SJCRH30 (cell line): ENCODE measurements around the gene UBE2F. TPM values are rescaled to one million over a fixed set of nuclear protein-coding genes. Genes with fewer than 3 reads are reported as not detected.
A peak's percentile ranks its signal among the peaks of the same experiment; 100 is the strongest.
"Not testable (repeated sequence)": the region's sequence is repeated elsewhere in the genome, so short reads cannot be mapped to it uniquely, and the experiment has no call there.

ENCODE experiments used
- DNase-seq, 2 experiments: peaks; one replicate each; pipeline ENCODE4 v3.0.0-alpha.2; 2015 to 2020
- H3K27ac ChIP-seq: fragments of 250-450 bp; sonication (Bioruptor Pico); 2 replicates; pipeline ENCODE4 v1.5.1; 2020; ENCODE audit warnings: mild to moderate bottlenecking, moderate library complexity
- H3K27me3 ChIP-seq: fragments of 250-450 bp; sonication (Bioruptor Pico); 2 replicates; pipeline ENCODE4 v1.5.1; 2020; ENCODE audit warnings: mild to moderate bottlenecking, moderate library complexity
- H3K36me3 ChIP-seq: fragments of 250-450 bp; sonication (Bioruptor Pico); 2 replicates; pipeline ENCODE4 v1.5.1; 2020; ENCODE audit warnings: mild to moderate bottlenecking, moderate library complexity
- H3K4me1 ChIP-seq: fragments of 250-450 bp; sonication (Bioruptor Pico); 2 replicates; pipeline ENCODE4 v1.5.1; 2020; ENCODE audit warnings: mild to moderate bottlenecking, moderate library complexity
- H3K4me3 ChIP-seq: fragments of 250-450 bp; sonication (Bioruptor Pico); 2 replicates; pipeline ENCODE4 v1.5.1; 2020; ENCODE audit warnings: mild to moderate bottlenecking, moderate library complexity
- H3K9me3 ChIP-seq: fragments of 250-450 bp; sonication (Bioruptor Pico); replicated peaks from 2 replicates; pipeline ENCODE4 v1.5.1; 2020; ENCODE audit warnings: mild to moderate bottlenecking, moderate library complexity
- total RNA-seq: library from RNA; depleted of rRNA; stranded (reverse); fragments of >200 nt; shearing (Covaris generic); gene quantifications from 2 replicates; pipeline ENCODE4 v1.2.3, GENCODE V29; 2014

UBE2F gene
- total RNA-seq, 1 experiment from 2014 or later, result 50.5 TPM

DNA sequence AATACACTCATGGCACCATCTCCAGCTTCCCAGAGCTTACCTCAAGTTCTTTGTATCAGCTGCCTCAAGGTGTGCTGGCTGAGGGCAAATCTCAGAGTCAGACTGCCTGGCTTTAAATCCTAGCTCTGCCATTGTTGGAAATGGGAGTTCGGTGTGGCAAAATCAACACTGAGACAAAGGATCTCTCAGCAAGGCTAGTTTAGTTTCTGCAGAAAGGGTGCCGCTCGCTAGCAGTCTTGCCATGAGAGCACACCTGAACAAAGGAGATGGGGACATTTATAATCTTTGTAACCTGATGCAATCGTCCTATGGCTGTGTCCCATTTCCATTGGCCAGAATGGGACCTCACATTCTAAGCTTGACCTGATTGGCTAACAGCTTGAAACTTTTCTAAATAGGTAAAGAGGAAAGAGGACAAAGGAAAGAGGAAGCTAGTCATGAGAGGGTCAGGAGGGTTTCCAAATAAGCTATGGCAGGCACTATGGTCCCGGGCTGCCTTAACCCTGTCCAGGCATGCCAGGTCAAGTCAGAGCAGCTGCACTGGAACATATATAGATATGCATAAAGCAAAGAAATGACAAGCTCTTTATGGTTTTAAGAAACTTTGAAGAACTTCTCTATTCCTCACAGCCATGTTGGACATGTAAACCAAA lies 4.3 kb upstream of the UBE2F start:
- no peaks in the 10 kb centered on the region; the same call in 1 of the 2 replicates for H3K4me1 ChIP-seq
- no peak overlapping the region for H3K4me3 ChIP-seq
- no peak overlapping the region for H3K27ac ChIP-seq
- DNase-seq, result no peak
- H3K9me3 ChIP-seq, result no peaks in the 10 kb centered on the region
- H3K27me3 ChIP-seq, result no peaks in the 10 kb centered on the region
- H3K36me3 ChIP-seq, result no peaks in the 10 kb centered on the region

DNA sequence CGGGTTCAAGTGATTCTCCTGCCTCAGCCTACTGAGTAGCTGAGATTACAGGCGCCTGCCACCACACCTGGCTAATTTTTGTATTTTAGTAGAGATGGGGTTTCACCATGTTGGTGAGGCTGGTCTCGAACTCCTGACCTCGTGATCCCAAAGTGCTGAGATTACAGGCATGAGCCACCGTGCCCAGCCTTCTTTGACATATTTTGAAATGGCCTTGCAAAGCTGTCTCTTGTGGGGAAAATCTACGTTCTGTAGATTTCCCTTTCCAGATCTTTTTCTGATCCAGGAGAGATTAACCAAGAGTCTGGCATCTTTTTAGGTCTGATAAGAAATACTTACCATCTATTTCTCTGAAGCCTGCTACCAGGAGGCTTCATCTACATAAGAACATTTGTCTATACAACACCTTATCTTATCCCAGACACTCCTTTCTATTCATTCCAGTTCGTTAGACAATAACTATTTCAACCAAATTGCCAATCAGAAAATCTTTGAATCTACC lies 3.3 kb upstream of the UBE2F start:
- not testable (repeated sequence) for H3K27ac ChIP-seq, DNase-seq, H3K27me3 ChIP-seq, H3K9me3 ChIP-seq, H3K4me3 ChIP-seq, H3K36me3 ChIP-seq, H3K4me1 ChIP-seq

DNA sequence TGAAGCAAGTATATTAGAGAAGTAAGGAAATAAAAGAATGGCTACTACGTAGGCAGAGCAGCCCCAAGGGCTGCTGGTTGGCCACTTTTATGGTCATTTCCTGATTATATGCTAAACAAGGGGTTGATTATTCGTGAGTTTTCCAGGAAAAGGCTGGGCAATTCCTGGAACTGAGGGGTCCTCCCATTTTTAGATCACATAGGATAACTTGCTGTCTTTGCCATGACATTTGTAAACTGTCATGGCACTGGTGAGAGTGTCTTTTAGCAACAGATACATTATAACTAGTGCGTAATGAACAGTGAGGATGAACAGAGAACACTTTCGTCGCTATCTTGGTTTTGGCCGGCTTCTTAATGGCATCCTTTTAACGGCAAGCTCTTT lies 2.6 kb upstream of the UBE2F start:
- H3K9me3 ChIP-seq, result no peaks in the 10 kb centered on the region
- peaks cover 4% of the 10 kb centered on the region; the same call in 1 of the 2 replicates for H3K4me1 ChIP-seq
- H3K4me3 ChIP-seq, result no peak overlapping the region
- H3K27me3 ChIP-seq, result no peaks in the 10 kb centered on the region
- DNase-seq, result no peak
- H3K27ac ChIP-seq, result no peak overlapping the region
- no peaks in the 10 kb centered on the region for H3K36me3 ChIP-seq

DNA sequence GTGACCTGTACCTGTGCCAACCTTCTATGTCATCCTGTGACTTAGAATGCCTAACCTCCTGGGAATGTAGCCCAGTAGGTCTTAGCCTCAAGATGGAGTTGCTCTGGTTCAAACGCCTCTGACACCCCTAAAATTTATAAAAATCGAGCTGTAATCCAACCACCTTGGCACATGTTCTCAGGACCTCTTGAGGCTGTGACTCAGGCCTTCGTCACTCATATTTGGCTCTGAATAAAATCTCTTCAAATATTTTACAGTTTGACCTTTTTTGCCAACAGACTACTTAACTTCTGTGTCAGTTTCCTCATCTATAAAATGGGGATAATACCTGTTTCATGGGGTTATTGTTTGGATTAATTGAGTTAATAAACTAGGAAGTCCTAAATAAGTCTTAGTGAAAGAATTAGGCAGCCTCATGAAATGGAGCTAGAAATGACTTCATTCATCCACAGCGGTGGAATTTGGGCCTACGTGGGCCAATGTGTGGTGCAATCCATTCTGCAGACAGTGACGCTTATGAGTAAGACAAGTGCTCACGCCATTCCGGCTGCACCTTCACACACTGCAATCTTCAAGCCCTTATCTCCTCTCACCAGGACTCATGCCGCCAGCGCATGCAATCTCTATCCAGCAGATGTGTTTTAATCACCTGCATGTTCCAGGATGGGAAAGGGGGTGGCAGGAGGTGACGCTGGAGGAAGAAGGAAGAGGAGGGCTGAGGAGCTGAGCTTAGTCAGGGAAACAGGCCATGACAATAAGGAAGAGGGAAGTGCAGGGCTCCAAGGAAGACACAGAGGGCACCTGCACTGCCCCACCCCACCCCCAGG lies 2.0 kb upstream of the UBE2F start:
- no peaks in the 10 kb centered on the region for H3K36me3 ChIP-seq
- H3K4me3 ChIP-seq, result no peak overlapping the region
- DNase-seq, result no peak
- H3K4me1 ChIP-seq, result peaks cover 4% of the 10 kb centered on the region; the same call in 1 of the 2 replicates
- H3K27ac ChIP-seq, result no peak overlapping the region
- no peaks in the 10 kb centered on the region for H3K9me3 ChIP-seq
- no peaks in the 10 kb centered on the region for H3K27me3 ChIP-seq

DNA sequence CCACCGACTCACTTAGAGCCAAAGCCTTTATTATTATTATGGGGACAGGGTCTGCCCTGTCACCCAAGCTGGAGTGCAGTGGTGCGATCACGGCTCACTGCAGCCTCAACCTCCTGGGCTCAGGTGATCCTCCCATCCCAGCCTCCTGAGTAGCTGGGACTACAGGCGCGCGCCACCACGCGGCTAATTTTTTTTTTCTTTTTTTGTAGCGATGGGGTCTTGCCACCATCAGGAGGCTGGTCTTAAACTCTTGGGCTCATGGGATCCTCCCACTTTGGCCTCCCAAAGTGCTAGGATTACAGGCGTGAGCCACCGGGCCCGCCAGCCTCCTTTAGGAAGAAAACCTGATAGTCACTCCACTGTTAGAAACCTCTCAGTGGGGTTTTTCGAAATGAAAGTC lies 970 bp upstream of the UBE2F start:
- H3K4me3 ChIP-seq, H3K4me1 ChIP-seq, H3K27ac ChIP-seq, H3K36me3 ChIP-seq, H3K27me3 ChIP-seq, DNase-seq, H3K9me3 ChIP-seq: not testable (repeated sequence)

DNA sequence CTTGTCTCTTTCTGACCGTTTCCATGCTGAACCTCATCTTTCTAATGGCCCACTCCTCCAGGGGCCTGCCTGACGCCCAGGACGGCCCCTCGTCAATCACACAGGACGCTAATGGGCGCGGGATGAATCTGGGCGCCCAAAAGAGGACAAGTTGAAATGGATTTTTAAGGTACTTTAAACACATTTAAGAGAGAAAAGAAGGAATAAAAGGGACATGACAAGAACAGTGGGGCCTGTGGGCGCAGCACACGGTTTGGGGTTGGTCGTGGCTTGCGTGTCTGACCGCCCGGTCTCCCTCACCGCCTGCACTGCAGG lies 607 bp upstream of the UBE2F start:
- H3K4me3 ChIP-seq, result peak overlapping the region; percentile 60
- peaks cover 4% of the 10 kb centered on the region; the same call in 1 of the 2 replicates for H3K4me1 ChIP-seq
- no peaks in the 10 kb centered on the region for H3K36me3 ChIP-seq
- no peak overlapping the region for H3K27ac ChIP-seq
- DNase-seq, result no peak
- no peaks in the 10 kb centered on the region for H3K9me3 ChIP-seq
- no peaks in the 10 kb centered on the region for H3K27me3 ChIP-seq

DNA sequence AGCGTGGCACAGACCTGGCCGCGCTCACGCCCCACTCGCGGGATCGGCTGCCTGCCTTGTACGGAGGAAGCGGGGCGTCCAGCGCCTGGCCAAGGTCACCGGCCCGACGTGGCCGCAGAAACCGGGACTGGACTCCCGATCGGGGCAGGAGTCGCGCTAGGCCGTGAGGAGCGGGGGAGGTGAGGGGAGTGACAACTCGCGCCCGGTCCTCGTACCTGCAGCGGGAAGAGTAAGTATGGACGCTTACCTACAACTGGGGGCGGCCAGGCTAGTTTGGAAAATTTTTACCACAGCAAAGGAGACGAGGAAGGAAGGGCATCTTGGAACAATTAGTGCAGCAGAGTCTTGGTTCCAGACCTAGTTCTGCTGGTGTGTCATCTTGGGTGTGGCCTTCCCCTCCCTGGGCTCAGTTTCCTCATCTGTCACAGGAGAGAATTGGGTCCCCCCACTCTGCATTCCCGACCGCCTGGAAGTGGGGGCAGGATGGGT lies 693 bp downstream of the UBE2F start:
- Histone ChIP-seq H3K27me3 (no peaks in the 10 kb centered on the region), H3K9me3 (no peaks in the 10 kb centered on the region), H3K36me3 (no peaks in the 10 kb centered on the region), H3K4me3 (peak overlapping the region; percentile 60), H3K27ac (no peak overlapping the region), H3K4me1 (peaks cover 4% of the 10 kb centered on the region; the same call in 1 of the 2 replicates)
- DNase-seq, result peak in 1 of 2 experiments; percentile 19

DNA sequence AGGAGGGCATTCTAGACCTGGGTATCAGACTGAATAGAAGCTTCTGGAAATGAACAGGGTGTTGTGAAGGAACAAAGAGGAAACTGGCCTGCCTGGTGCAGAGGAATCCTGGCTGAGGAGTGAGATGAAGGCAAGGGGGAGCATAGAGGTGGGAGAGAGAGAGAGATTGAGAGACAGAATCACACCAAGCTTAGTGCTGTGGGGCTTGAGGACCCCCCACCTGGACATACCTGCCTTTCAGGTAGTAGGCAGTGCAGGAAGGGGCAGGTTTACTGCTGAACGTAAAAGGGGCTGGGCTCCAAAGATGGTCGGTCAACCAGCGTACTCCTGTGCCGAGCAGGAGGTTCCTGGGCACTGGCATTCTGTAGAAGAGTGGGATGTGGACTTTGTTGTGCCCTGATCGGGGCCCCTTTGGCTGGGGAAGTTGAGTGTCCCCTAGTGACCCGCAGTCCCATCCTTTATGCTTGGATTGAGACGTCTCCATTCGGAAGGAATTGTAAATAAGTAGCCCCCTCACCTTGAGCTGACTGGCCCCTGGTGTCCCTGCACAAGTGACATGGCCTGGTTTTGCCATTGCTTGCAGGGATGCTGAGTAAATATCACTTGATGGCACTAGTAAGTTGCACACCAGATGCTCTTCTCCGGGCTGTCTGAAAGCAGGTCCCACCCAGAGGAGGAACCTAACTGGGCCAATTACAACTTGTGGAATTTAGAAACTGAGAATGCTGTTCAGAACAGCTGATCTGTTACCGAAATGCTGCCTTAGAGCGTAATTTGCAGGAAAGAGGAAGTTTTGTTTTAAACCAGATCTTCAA lies 1.4 kb downstream of the UBE2F start:
- Histone ChIP-seq H3K36me3 (no peaks in the 10 kb centered on the region), H3K4me1 (peaks cover 4% of the 10 kb centered on the region; the same call in 1 of the 2 replicates), H3K4me3 (peak overlapping the region; percentile 60), H3K9me3 (no peaks in the 10 kb centered on the region), H3K27me3 (no peaks in the 10 kb centered on the region), H3K27ac (no peak overlapping the region)
- no peak for DNase-seq

DNA sequence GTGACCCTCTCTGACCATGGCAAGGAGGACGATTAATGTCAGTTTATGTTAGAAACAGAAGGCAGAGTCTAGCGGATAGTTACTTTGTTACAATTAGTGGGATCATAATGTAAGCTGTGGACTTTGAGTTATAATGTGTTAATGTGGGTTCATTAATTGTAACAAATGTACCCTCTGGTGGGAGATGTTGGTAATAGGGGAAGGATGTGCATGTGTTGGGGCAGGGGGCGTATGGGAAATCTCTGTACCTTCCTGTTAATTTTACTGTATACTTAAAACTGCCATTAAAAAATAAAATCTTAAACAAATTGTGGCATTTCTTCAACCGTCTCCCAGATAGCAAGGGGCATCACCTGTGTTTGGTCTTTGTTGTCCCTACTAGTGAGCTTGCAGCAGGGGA lies 4.8 kb downstream of the UBE2F start:
- DNase-seq, result no peak
- no peak overlapping the region for H3K27ac ChIP-seq
- peaks cover 4% of the 10 kb centered on the region; the same call in 1 of the 2 replicates for H3K4me1 ChIP-seq
- no peaks in the 10 kb centered on the region for H3K27me3 ChIP-seq
- H3K4me3 ChIP-seq, result no peak overlapping the region
- H3K36me3 ChIP-seq, result peaks cover 4% of the 10 kb centered on the region
- H3K9me3 ChIP-seq, result no peaks in the 10 kb centered on the region

DNA sequence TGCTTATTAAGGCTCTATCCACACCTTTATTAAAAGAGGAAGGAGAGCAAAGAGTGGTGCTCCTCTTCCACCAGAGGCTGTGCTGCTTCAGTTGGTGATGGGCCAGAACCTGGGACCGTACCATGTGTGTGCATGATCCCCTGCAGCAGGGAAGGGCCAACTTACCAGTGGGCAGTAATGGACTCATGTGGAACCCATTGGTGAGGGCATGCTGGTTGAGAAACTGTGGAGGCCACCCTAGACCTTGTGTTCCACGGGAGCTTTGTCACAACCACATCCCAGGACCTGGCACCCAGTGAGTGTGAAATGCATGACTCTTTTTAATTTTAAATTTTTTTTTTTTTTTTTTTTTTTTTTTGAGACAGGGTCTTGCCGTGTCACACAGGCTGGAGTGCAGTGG lies 5.4 kb downstream of the UBE2F start:
- H3K36me3 ChIP-seq, result peaks cover 4% of the 10 kb centered on the region
- H3K27me3 ChIP-seq, result no peaks in the 10 kb centered on the region
- H3K4me3 ChIP-seq, result no peak overlapping the region
- H3K27ac ChIP-seq, result no peak overlapping the region
- H3K4me1 ChIP-seq, result peaks cover 4% of the 10 kb centered on the region; the same call in 1 of the 2 replicates
- no peaks in the 10 kb centered on the region for H3K9me3 ChIP-seq
- no peak for DNase-seq

DNA sequence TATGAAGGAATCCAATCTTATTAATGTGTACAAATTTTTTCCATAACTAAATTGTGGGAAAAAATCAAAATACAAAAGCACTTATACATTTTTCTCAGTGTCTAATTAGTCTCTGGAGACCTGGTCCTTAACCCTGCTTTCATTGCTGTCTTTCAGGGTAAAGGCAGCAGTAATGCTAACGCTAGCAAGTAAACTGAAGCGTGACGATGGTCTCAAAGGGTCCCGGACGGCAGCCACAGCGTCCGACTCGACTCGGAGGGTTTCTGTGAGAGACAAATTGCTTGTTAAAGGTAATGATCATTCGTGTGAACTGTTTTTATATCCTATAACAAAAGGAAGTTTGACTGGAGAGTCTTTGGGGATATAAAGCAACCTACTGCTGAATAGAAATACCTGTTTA lies 6.1 kb downstream of the UBE2F start:
- no peaks in the 10 kb centered on the region for H3K27me3 ChIP-seq
- no peak overlapping the region for H3K27ac ChIP-seq
- H3K4me3 ChIP-seq, result no peak overlapping the region
- no peaks in the 10 kb centered on the region for H3K9me3 ChIP-seq
- peaks cover 4% of the 10 kb centered on the region for H3K36me3 ChIP-seq
- DNase-seq, result no peak
- peaks cover under 1% of the 10 kb centered on the region; the same call in 1 of the 2 replicates for H3K4me1 ChIP-seq

DNA sequence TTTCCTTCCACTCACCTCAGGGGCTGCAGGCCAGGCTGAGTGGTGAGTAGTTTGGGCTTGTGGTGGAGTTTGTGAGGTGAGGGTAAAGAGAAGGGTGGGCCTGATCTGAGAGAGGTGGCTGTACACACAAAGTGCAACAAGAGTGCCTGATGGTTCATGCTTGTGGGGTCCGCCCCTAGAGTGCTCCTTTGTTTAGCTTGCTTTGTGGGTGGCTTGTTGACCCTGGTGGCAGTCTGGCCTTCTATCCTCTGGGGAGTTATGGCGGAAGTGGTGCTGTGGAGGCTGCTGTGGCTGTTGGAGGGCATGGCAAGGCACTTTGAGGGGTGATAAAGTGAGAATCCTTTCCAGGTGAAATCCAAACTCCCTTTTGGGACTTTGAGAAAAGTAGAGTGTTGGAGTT lies 10.6 kb downstream of the UBE2F start:
- H3K4me1 ChIP-seq, result no peaks in the 10 kb centered on the region
- H3K4me3 ChIP-seq, result no peak overlapping the region
- no peak for DNase-seq
- H3K36me3 ChIP-seq, result peaks cover 4% of the 10 kb centered on the region
- H3K27me3 ChIP-seq, result no peaks in the 10 kb centered on the region
- no peaks in the 10 kb centered on the region for H3K9me3 ChIP-seq
- H3K27ac ChIP-seq, result no peak overlapping the region

DNA sequence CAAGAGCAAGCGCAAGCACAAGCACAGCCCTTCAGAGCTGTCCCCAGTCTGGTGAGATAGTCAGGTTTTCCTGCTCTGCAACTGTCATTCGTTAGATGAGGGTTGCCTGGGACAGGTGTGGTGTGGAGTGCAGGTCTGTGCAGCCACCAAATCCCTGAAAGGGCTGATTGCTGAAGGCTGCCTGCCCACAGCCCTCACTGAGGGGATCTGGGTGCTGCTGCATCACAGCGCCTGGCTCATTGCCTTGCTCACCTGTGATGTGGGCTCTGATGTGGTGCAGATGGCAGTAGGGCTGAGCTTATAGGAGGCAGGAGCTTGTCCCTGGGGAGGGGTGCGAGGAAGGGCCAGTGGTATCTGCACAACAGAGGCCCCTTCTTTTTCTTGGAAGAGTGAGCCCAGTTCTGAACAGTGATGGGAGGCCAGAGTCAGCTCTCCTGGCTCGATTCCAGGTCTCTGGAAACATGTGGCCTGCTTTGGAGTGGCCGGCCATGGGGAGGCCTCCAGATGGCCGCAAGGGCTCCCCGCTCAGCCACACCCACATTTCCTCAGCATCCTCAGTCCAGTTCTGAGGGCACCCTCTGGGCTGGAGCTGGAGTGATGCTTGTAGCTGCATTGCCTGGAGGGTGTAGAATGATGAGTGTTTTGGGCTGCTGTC lies 11.4 kb downstream of the UBE2F start:
- H3K36me3 ChIP-seq, result peaks cover 4% of the 10 kb centered on the region
- no peaks in the 10 kb centered on the region for H3K9me3 ChIP-seq
- H3K27me3 ChIP-seq, result no peaks in the 10 kb centered on the region
- no peak overlapping the region for H3K4me3 ChIP-seq
- H3K27ac ChIP-seq, result no peak overlapping the region
- no peaks in the 10 kb centered on the region for H3K4me1 ChIP-seq
- no peak for DNase-seq

DNA sequence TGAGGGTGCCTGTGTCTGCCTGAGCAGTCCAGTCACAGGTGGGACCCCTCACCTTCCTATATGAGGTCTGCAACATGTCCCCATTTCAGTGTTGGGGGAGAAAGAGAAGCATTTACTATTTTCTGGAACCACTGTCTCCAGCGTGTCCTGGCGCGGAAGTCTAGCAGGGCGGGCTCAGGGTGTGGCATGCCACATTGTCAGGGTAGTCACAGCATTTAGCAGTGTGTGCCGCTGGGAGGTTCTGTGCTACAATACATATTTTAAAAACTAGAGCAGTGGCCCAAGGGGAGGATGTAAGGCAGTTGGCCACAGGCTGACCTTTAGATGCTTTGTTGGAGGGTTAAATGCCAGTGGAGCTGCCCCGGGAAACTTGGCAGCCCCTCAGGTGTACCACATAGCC lies 12.5 kb downstream of the UBE2F start:
- Histone ChIP-seq H3K36me3 (peaks cover 4% of the 10 kb centered on the region), H3K27ac (no peak overlapping the region), H3K4me1 (no peaks in the 10 kb centered on the region), H3K4me3 (no peak overlapping the region), H3K9me3 (no peaks in the 10 kb centered on the region), H3K27me3 (no peaks in the 10 kb centered on the region)
- no peak for DNase-seq
